ENCODE data around the gene GNAQ.

GNAQ gene

DNA sequence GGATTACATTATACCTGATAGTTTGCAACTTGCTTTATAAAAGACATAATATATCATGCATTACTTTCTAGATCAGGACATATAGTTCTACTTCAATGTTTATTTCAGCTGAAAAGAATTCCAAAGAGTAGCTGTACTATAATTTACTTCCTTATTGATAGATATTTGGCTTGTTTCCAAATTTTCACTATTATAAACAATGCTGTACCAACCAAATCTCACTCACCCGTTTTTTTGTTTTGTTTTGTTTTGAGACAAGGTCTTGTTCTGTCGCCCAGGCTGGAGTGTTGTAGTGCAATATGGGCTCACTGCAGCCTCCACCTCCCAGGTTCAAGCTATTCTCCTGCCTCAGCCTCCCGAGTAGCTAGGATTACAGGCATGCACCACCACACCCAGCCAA lies 132.7 kb downstream of the GNAQ start:
- Histone ChIP-seq H2BK15ac (ENCODE audit: low read depth, poor library complexity, severe bottlenecking) (no peak overlapping the region), H3K79me1 (replicated peaks; ENCODE audit: low read length, poor library complexity, severe bottlenecking) (peaks cover 22% of the 10 kb centered on the region), H2AK5ac (ENCODE audit: low read length, severe bottlenecking) (no peak overlapping the region), H3K27ac (ENCODE audit: low read length, poor library complexity, severe bottlenecking) (no peak overlapping the region), H2BK12ac (ENCODE audit: low read length in 2 of 2) (no peak overlapping the region), H3K4me3 (ENCODE audit: insufficient read depth in 1 of 2, low read depth in 1 of 2, low read length in 2 of 2) (no peak overlapping the region), H3K27me3 (ENCODE audit: control insufficient read depth in 1 of 2, insufficient read depth in 1 of 2, low read length in 2 of 2) (no peaks in the 10 kb centered on the region), H3K23ac (ENCODE audit: low read length in 2 of 2) (no peak overlapping the region), H3K9ac (ENCODE audit: low read length) (no peak overlapping the region), H3K14ac (ENCODE audit: low read length in 2 of 2) (no peak overlapping the region), H3K18ac (ENCODE audit: low read depth in 1 of 2, low read length in 2 of 2) (no peak overlapping the region), H2BK120ac (ENCODE audit: low read depth, low read length) (no peak overlapping the region), H4K8ac (ENCODE audit: low read length) (no peak overlapping the region), H2AFZ (ENCODE audit: low read depth, low read length) (no peak overlapping the region), H2BK5ac (ENCODE audit: low read depth, low read length, poor library complexity, severe bottlenecking) (no peak overlapping the region), H3K4me1 (ENCODE audit: control insufficient read depth, insufficient read depth, low read depth, low read length) (peaks cover 16% of the 10 kb centered on the region), H3K36me3 (ENCODE audit: control insufficient read depth in 1 of 2, insufficient read depth in 2 of 2, low read depth in 1 of 2, low read length in 2 of 2) (peaks cover 3 to 6% of the 10 kb centered on the region in 2 experiments), H3K9me3 (ENCODE audit: control insufficient read depth, low read length) (no peaks in the 10 kb centered on the region), H3K4ac (ENCODE audit: low read depth in 1 of 2, low read length in 2 of 2) (no peak overlapping the region), H4K91ac (ENCODE audit: low read length) (no peak overlapping the region), H3K4me2 (ENCODE audit: low read length, poor library complexity, severe bottlenecking) (no peak overlapping the region)
- WGBS, result 60% methylated on average over 2 of the region's 3 CpGs
- no peak for DNase-seq

DNA sequence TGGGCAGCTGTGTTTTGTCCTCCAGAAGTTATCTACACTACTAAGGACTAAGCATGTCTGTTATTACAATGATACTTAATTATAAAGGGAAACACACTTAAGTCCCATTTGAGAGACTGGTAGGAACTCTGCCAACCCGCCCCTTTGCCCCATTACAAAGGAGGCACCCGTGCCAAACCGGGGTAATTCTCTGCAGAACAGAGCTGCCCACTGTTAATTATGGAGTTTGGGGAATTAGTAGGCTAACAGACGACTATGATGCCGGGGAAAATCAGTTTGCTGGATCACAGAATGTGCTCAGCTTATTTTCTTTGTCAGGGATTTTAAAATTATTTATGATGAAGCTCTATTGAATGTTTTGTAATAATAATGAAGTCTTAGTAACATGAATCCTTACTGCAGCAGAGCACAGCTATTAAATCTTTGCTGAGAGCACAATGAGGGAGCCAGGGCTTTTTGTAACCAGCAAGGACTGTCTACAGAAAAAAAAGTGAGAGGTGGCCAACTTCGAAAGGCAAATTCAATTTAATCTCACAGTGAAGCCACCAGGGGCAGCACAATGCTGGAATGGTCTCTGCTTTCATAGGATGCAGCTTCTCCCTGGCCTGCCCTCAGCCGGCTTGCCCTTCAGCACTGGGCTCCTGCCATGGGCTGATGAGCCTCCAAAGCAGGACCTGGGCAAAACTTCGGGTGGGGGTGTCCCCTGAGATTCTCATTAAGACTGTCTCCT lies 134.5 kb downstream of the GNAQ start:
- no peak overlapping the region for H3K4me3 ChIP-seq (ENCODE audit: insufficient read depth in 1 of 2, low read depth in 1 of 2, low read length in 2 of 2)
- no peaks in the 10 kb centered on the region for H3K27me3 ChIP-seq (ENCODE audit: control insufficient read depth in 1 of 2, insufficient read depth in 1 of 2, low read length in 2 of 2)
- no peak overlapping the region for H2BK12ac ChIP-seq (ENCODE audit: low read length in 2 of 2)
- no peak overlapping the region for H3K4me2 ChIP-seq (ENCODE audit: low read length, poor library complexity, severe bottlenecking)
- H3K14ac ChIP-seq (ENCODE audit: low read length in 2 of 2), result no peak overlapping the region
- peaks cover 0 to 6% of the 10 kb centered on the region in 2 experiments for H3K36me3 ChIP-seq (ENCODE audit: control insufficient read depth in 1 of 2, insufficient read depth in 2 of 2, low read depth in 1 of 2, low read length in 2 of 2)
- no peaks in the 10 kb centered on the region for H3K9me3 ChIP-seq (ENCODE audit: control insufficient read depth, low read length)
- DNase-seq, result no peak
- H3K23ac ChIP-seq (ENCODE audit: low read length in 2 of 2), result peak overlapping the region in 1 of 2 experiments; percentile 29
- peaks cover 24% of the 10 kb centered on the region for H3K79me1 ChIP-seq (replicated peaks; ENCODE audit: low read length, poor library complexity, severe bottlenecking)
- WGBS, result 96% methylated on average over 8 of the region's 8 CpGs
- no peak overlapping the region for H2AFZ ChIP-seq (ENCODE audit: low read depth, low read length)
- H2AK5ac ChIP-seq (ENCODE audit: low read length, severe bottlenecking), result no peak overlapping the region
- no peak overlapping the region for H3K18ac ChIP-seq (ENCODE audit: low read depth in 1 of 2, low read length in 2 of 2)
- no peak overlapping the region for H2BK120ac ChIP-seq (ENCODE audit: low read depth, low read length)
- H4K8ac ChIP-seq (ENCODE audit: low read length), result no peak overlapping the region
- H2BK15ac ChIP-seq (ENCODE audit: low read depth, poor library complexity, severe bottlenecking), result no peak overlapping the region
- H3K4ac ChIP-seq (ENCODE audit: low read depth in 1 of 2, low read length in 2 of 2), result no peak overlapping the region
- peaks cover 16% of the 10 kb centered on the region for H3K4me1 ChIP-seq (ENCODE audit: control insufficient read depth, insufficient read depth, low read depth, low read length)
- no peak overlapping the region for H3K27ac ChIP-seq (ENCODE audit: low read length, poor library complexity, severe bottlenecking)
- no peak overlapping the region for H2BK5ac ChIP-seq (ENCODE audit: low read depth, low read length, poor library complexity, severe bottlenecking)
- H3K9ac ChIP-seq (ENCODE audit: low read length), result no peak overlapping the region
- H4K91ac ChIP-seq (ENCODE audit: low read length), result no peak overlapping the region

DNA sequence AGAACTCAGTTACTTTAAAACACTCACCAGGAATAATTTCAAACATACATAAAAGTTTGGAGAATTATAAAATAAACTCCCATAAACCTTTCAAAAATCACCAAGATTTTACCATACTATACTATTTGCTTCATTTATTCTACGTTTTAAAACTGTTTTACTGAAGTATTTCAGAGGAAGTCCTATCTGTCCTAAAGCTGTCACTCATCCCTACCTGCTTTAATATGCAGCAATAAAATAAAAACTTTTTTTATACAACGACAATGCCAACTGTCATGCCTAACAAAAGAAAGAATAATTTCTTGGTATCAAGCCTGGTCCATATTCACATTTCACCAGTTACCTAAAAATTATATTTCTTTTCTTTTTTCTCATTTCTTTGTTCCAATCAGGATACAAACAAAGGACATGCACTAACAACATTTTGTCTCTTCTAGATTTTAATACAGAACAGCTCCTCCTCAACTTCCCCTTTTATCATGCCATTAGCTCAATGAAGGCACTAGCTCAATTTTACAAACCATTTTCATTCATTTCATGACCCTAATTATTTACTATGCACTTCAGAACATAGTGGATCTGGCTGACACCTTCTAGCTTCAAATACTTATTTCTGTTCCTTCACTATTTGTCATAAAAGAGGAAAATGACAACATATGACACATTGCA lies 135.2 kb downstream of the GNAQ start:
- no peak overlapping the region for H2BK12ac ChIP-seq (ENCODE audit: low read length in 2 of 2)
- no peak overlapping the region for H4K8ac ChIP-seq (ENCODE audit: low read length)
- no peak overlapping the region for H2AK5ac ChIP-seq (ENCODE audit: low read length, severe bottlenecking)
- H3K4ac ChIP-seq (ENCODE audit: low read depth in 1 of 2, low read length in 2 of 2), result no peak overlapping the region
- no peak overlapping the region for H3K4me3 ChIP-seq (ENCODE audit: insufficient read depth in 1 of 2, low read depth in 1 of 2, low read length in 2 of 2)
- H2AFZ ChIP-seq (ENCODE audit: low read depth, low read length), result no peak overlapping the region
- H3K9me3 ChIP-seq (ENCODE audit: control insufficient read depth, low read length), result no peaks in the 10 kb centered on the region
- no peak overlapping the region for H3K18ac ChIP-seq (ENCODE audit: low read depth in 1 of 2, low read length in 2 of 2)
- no peak overlapping the region for H3K4me2 ChIP-seq (ENCODE audit: low read length, poor library complexity, severe bottlenecking)
- H4K91ac ChIP-seq (ENCODE audit: low read length), result no peak overlapping the region
- no peak overlapping the region for H3K14ac ChIP-seq (ENCODE audit: low read length in 2 of 2)
- H2BK15ac ChIP-seq (ENCODE audit: low read depth, poor library complexity, severe bottlenecking), result no peak overlapping the region
- DNase-seq, result no peak
- peaks cover 0 to 6% of the 10 kb centered on the region in 2 experiments for H3K36me3 ChIP-seq (ENCODE audit: control insufficient read depth in 1 of 2, insufficient read depth in 2 of 2, low read depth in 1 of 2, low read length in 2 of 2)
- H3K23ac ChIP-seq (ENCODE audit: low read length in 2 of 2), result no peak overlapping the region
- no peak overlapping the region for H3K9ac ChIP-seq (ENCODE audit: low read length)
- H3K79me1 ChIP-seq (replicated peaks; ENCODE audit: low read length, poor library complexity, severe bottlenecking), result peaks cover 26% of the 10 kb centered on the region
- H2BK5ac ChIP-seq (ENCODE audit: low read depth, low read length, poor library complexity, severe bottlenecking), result no peak overlapping the region
- WGBS, result 93% methylated on average over 2 of the region's 2 CpGs
- H2BK120ac ChIP-seq (ENCODE audit: low read depth, low read length), result no peak overlapping the region
- H3K27ac ChIP-seq (ENCODE audit: low read length, poor library complexity, severe bottlenecking), result no peak overlapping the region
- H3K27me3 ChIP-seq (ENCODE audit: control insufficient read depth in 1 of 2, insufficient read depth in 1 of 2, low read length in 2 of 2), result no peaks in the 10 kb centered on the region
- peaks cover 16% of the 10 kb centered on the region for H3K4me1 ChIP-seq (ENCODE audit: control insufficient read depth, insufficient read depth, low read depth, low read length)

DNA sequence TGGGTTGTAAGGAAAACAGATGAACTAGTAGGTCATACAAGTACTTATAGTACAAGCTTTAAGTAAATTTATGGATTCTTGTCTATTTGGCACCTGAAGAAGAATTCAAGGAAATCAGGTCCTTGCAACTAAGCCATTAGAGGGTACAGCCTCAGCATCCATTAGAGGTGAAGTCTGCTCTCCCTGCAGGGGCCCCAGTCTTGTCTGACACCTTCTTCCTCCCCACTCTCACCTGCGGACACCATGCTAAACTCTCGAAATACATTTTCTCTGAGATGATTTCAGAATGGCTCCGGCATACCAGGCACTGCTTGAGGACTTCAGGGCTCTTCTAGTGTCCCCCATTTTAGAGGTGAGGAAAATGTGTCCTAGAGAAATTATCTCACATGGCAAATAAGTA lies 137.9 kb downstream of the GNAQ start:
- WGBS, result 88% methylated on average over 3 of the region's 3 CpGs

More for the DNA sequence above, 137.9 kb downstream of the GNAQ start:
- Histone ChIP-seq H3K4ac (ENCODE audit: low read depth in 1 of 2, low read length in 2 of 2) (no peak overlapping the region), H3K27ac (ENCODE audit: low read length, poor library complexity, severe bottlenecking) (no peak overlapping the region), H3K27me3 (ENCODE audit: control insufficient read depth in 1 of 2, insufficient read depth in 1 of 2, low read length in 2 of 2) (no peaks in the 10 kb centered on the region), H3K9me3 (ENCODE audit: control insufficient read depth, low read length) (no peaks in the 10 kb centered on the region), H2BK5ac (ENCODE audit: low read depth, low read length, poor library complexity, severe bottlenecking) (no peak overlapping the region), H2BK15ac (ENCODE audit: low read depth, poor library complexity, severe bottlenecking) (no peak overlapping the region), H4K91ac (ENCODE audit: low read length) (no peak overlapping the region), H2AFZ (ENCODE audit: low read depth, low read length) (no peak overlapping the region), H2AK5ac (ENCODE audit: low read length, severe bottlenecking) (no peak overlapping the region), H3K4me3 (ENCODE audit: insufficient read depth in 1 of 2, low read depth in 1 of 2, low read length in 2 of 2) (no peak overlapping the region), H3K79me1 (replicated peaks; ENCODE audit: low read length, poor library complexity, severe bottlenecking) (peaks cover 28% of the 10 kb centered on the region), H3K9ac (ENCODE audit: low read length) (no peak overlapping the region), H3K36me3 (ENCODE audit: control insufficient read depth in 1 of 2, insufficient read depth in 2 of 2, low read depth in 1 of 2, low read length in 2 of 2) (peaks cover 0 to 6% of the 10 kb centered on the region in 2 experiments), H2BK120ac (ENCODE audit: low read depth, low read length) (no peak overlapping the region), H3K18ac (ENCODE audit: low read depth in 1 of 2, low read length in 2 of 2) (no peak overlapping the region), H3K14ac (ENCODE audit: low read length in 2 of 2) (no peak overlapping the region), H3K4me1 (ENCODE audit: control insufficient read depth, insufficient read depth, low read depth, low read length) (peaks cover 4% of the 10 kb centered on the region), H2BK12ac (ENCODE audit: low read length in 2 of 2) (no peak overlapping the region), H3K4me2 (ENCODE audit: low read length, poor library complexity, severe bottlenecking) (no peak overlapping the region), H4K8ac (ENCODE audit: low read length) (no peak overlapping the region), H3K23ac (ENCODE audit: low read length in 2 of 2) (no peak overlapping the region)
- DNase-seq, result no peak
